Stomach (tissue), 9 donors: Measurements from ENCODE around the gene DIRAS1. TPM values are rescaled to one million over a fixed set of nuclear protein-coding genes. Genes with fewer than 3 reads are reported as not detected.

Experiments used
- DNase-seq, 2 donors: peaks; one replicate each; pipeline versions ENCODE4 v3.0.0 to v3.0.0-alpha.2; 2013 to 2019
- H3K27ac ChIP-seq, 5 donors: fragments of 200-600 bp in 4 of 5; sonication (generic) in 4 of 5; one replicate each; pipeline ENCODE4 v1.5.1; 2013 to 2019; ENCODE audit warnings: mild to moderate bottlenecking in 1 of 5, moderate library complexity in 1 of 5
- H3K27me3 ChIP-seq, 3 donors: fragments of 200-600 bp; sonication (generic); one replicate each; pipeline ENCODE4 v1.5.1; 2017 to 2019; ENCODE audit warnings: mixed run types in 1 of 3
- H3K36me3 ChIP-seq, 4 donors: fragments of 200-600 bp; sonication (generic); 1 replicate in 3 of 4; 2 replicates in 1 of 4; pipeline ENCODE4 v1.5.1; 2016 to 2019
- H3K4me1 ChIP-seq, 4 donors: fragments of 200-600 bp; sonication (generic); one replicate each; pipeline ENCODE4 v1.5.1; 2016 to 2019
- H3K4me3 ChIP-seq, 4 donors: fragments of 200-600 bp; sonication (generic) in 3 of 4; one replicate each; pipeline ENCODE4 v1.5.1; 2016 to 2019; ENCODE audit warnings: mild to moderate bottlenecking in 1 of 4
- H3K9me3 ChIP-seq, 4 donors: fragments of 200-600 bp; sonication (generic); one replicate each; pipeline ENCODE4 v1.5.1; 2016 to 2019
- CTCF ChIP-seq, 7 experiments: fragments of 450-650 bp in 4 of 7; fragments of 200-600 bp in 3 of 7; sonication (generic) in 3 of 7; IDR thresholded peaks; one replicate each; pipeline ENCODE4 v1.5.1; 2016 to 2019; ENCODE audit warnings: antibody characterized with exemption in 7 of 7, control low read depth in 2 of 7, mild to moderate bottlenecking in 1 of 7
- EP300 ChIP-seq: sonication (generic); formaldehyde crosslinking; IDR thresholded peaks from one replicate; pipeline ENCODE4 v1.6.1; 2017; ENCODE audit warnings: antibody characterized with exemption
- POLR2A ChIP-seq, 4 donors: fragments of 450-650 bp; IDR thresholded peaks; one replicate each; pipeline ENCODE4 v1.6.1; 2016; ENCODE audit warnings: antibody characterized with exemption in 4 of 4, control low read depth in 2 of 4, mild to moderate bottlenecking in 1 of 4, moderate library complexity in 1 of 4
- POLR2AphosphoS5 ChIP-seq, 3 donors: sonication (generic); formaldehyde crosslinking; IDR thresholded peaks; one replicate each; pipeline ENCODE4 v1.6.1; 2016; ENCODE audit warnings: antibody characterized with exemption in 3 of 3
- WGBS, 5 donors: extraction: QIAGEN DNeasy Blood & Tissue Kit in 3 of 5; methylation state at CpG; one replicate each; pipeline versions ENCODE4 v1.1.5 to v1.1.7; 2013 to 2018; 5-methylcytosine and 5-hydroxymethylcytosine counted together
- intact Hi-C: fragments of 100-400 bp; cut with DNase I; formaldehyde crosslinking; loops from one replicate; pipeline ENCODE4 v1.15.1; 2023; ENCODE audit warnings: low total_unique reads
- polyA plus RNA-seq, 3 donors: library from polyadenylated mRNA; stranded (reverse); fragments of 200-250 nt; gene quantifications; one replicate each; pipeline ENCODE4 v1.2.3, GENCODE V29; 2013
- total RNA-seq, 5 donors: library from RNA; depleted of rRNA; stranded (reverse); fragments of >200 nt; gene quantifications; one replicate each; pipeline versions ENCODE4 v1.1.0 to v1.2.3, GENCODE V29; 2014 to 2016
- donor health status: healthy with polysubstance abuse.
- donor health status: Bipolar disorder and iron deficiency.
- donor health status: healthy.

DIRAS1 gene
- total and polyA plus RNA-seq, 8 donors = 0.73 to 8.4 (median 2.1) TPM; not detected in 1

- Histone ChIP-seq H3K9me3 (peaks cover 6 to 13% (median 10%) of the 10 kb centered on the region in 4 donors), H3K4me3 (no peak overlapping the region), H3K27ac (no peak overlapping the region), H3K27me3 (peaks cover 0 to 7% (median 0%) of the 10 kb centered on the region in 3 donors), H3K36me3 (no peaks in the 10 kb centered on the region), H3K4me1 (no peaks in the 10 kb centered on the region)
- TF ChIP-seq POLR2AphosphoS5 (IDR thresholded peaks at IDR 0.05) (no peak), CTCF (IDR thresholded peaks at IDR 0.05) (no peak), POLR2A (IDR thresholded peaks at IDR 0.05) (no peak), EP300 (no peak)
- DNase-seq = no peak
- intact Hi-C loops = no loop called here
- WGBS, 5 donors = 67 to 80% (median 71%) methylated on average over 4 to 5 of the region's 5 CpGs
These were observed 9.3 kb downstream of the DIRAS1 start for GRCh38 chr19:2711875-2712205.

GRCh38 chr19:2711172-2711874 is 9.8 kb downstream of the DIRAS1 start:
- Histone ChIP-seq H3K36me3 (no peaks in the 10 kb centered on the region), H3K27me3 (peaks cover 0 to 7% (median 0%) of the 10 kb centered on the region in 3 donors), H3K27ac (no peak overlapping the region), H3K4me3 (no peak overlapping the region), H3K9me3 (peaks cover 6 to 13% (median 10%) of the 10 kb centered on the region in 4 donors), H3K4me1 (no peaks in the 10 kb centered on the region)
- DNase-seq = no peak
- TF ChIP-seq POLR2AphosphoS5 (IDR thresholded peaks at IDR 0.05) (no peak), POLR2A (IDR thresholded peaks at IDR 0.05) (no peak), CTCF (IDR thresholded peaks at IDR 0.05) (no peak), EP300 (no peak)
- 59 to 65% (median 64%) methylated on average over 17 of the region's 17 CpGs for WGBS, 5 donors
- intact Hi-C loops = no loop called here

GRCh38 chr19:2706251-2706650 is 14.9 kb downstream of the DIRAS1 start:
- Histone ChIP-seq H3K27me3 (no peaks in the 10 kb centered on the region), H3K4me3 (no peak overlapping the region), H3K27ac (no peak overlapping the region), H3K4me1 (peaks cover 10 to 17% (median 15%) of the 10 kb centered on the region in 4 donors), H3K36me3 (no peaks in the 10 kb centered on the region), H3K9me3 (no peaks in the 10 kb centered on the region)
- no peak for TF ChIP-seq CTCF (IDR thresholded peaks at IDR 0.05)
- no peak for TF ChIP-seq EP300
- intact Hi-C loops = no loop called here
- DNase-seq = no peak
- 93 to 98% (median 98%) methylated on average over 5 of the region's 5 CpGs for WGBS, 5 donors

- Histone ChIP-seq H3K9me3 (no peaks in the 10 kb centered on the region), H3K4me3 (no peak overlapping the region), H3K36me3 (no peaks in the 10 kb centered on the region), H3K27ac (no peak overlapping the region), H3K27me3 (no peaks in the 10 kb centered on the region), H3K4me1 (peaks cover 10 to 28% (median 23%) of the 10 kb centered on the region in 4 donors)
- TF ChIP-seq POLR2AphosphoS5 (IDR thresholded peaks at IDR 0.05) = no peak
- TF ChIP-seq CTCF (IDR thresholded peaks at IDR 0.05) = no peak
- no peak for TF ChIP-seq EP300
- no peak for TF ChIP-seq POLR2A (IDR thresholded peaks at IDR 0.05)
- intact Hi-C loops = no loop called here
- 67 to 84% (median 81%) methylated on average over 5 to 6 of the region's 6 CpGs for WGBS, 5 donors
- DNase-seq = no peak
These were observed 17.4 kb downstream of the DIRAS1 start for GRCh38 chr19:2703691-2704216.
